Activated naive CD8-positive, alpha-beta T cell treated with anti-CD3 and anti-CD28 coated beads for 36 hours (primary cell): ENCODE results near the gene PPP6R1. TPM values are rescaled to one million over a fixed set of nuclear protein-coding genes. Genes with fewer than 3 reads are reported as not detected.

Experiments
- total RNA-seq, 2 experiments: library from RNA; stranded (reverse); gene quantifications; one replicate each; pipeline ENCODE4 v1.2.3, GENCODE V29; 2021

Gene PPP6R1
- total RNA-seq, 2 experiments from 2014 or later, result 226 to 227 TPM

Other genes starting within 250 kb of the PPP6R1 start
- gene GP6, start 220.8 kb downstream of the PPP6R1 start, total RNA-seq, result not detected
- 10 to 100 TPM; 21.7 to 24.0 TPM for gene RDH13, start 195.9 kb downstream of the PPP6R1 start, total RNA-seq
- gene EPS8L1, start 183.1 kb downstream of the PPP6R1 start, total RNA-seq, result 1 to 10 TPM; 1.3 to 1.5 TPM
- 10 to 100 TPM; 67.2 to 73.5 TPM for gene PPP1R12C, start 141.4 kb downstream of the PPP6R1 start, total RNA-seq
- not detected for gene TNNT1, start 109.8 kb downstream of the PPP6R1 start, total RNA-seq
- gene TNNI3, start 101.3 kb downstream of the PPP6R1 start, total RNA-seq, result under 1 TPM in 1 of 2 experiments, not detected in 1; 0.25 TPM
- not detected for gene DNAAF3, start 92.4 kb downstream of the PPP6R1 start, total RNA-seq
- not detected for gene SYT5, start 78.7 kb downstream of the PPP6R1 start, total RNA-seq
- not detected for gene PTPRH, start 49.5 kb downstream of the PPP6R1 start, total RNA-seq
- gene TMEM86B, start 30.3 kb downstream of the PPP6R1 start, total RNA-seq, result 1 to 10 TPM; 7.3 to 7.9 TPM
- 10 to 100 TPM; 68.0 to 69.7 TPM for gene HSPBP1, start 21.1 kb upstream of the PPP6R1 start, total RNA-seq
- 1 to 10 TPM; 5.6 to 6.4 TPM for gene BRSK1, start 25.0 kb upstream of the PPP6R1 start, total RNA-seq
- gene TMEM150B, start 66.3 kb upstream of the PPP6R1 start, total RNA-seq, result not detected
- 10 to 100 TPM; 14.9 to 15.4 TPM for gene KMT5C, start 80.9 kb upstream of the PPP6R1 start, total RNA-seq
- not detected for gene COX6B2, start 95.7 kb upstream of the PPP6R1 start, total RNA-seq
- gene GARIN5B, start 104.2 kb upstream of the PPP6R1 start, total RNA-seq, result not detected
- gene IL11, start 111.4 kb upstream of the PPP6R1 start, total RNA-seq, result not detected
- gene TMEM190, start 117.8 kb upstream of the PPP6R1 start, total RNA-seq, result not detected
- 10 to 100 TPM; 10.1 to 10.8 TPM for gene TMEM238, start 125.3 kb upstream of the PPP6R1 start, total RNA-seq
- gene RPL28, start 126.9 kb upstream of the PPP6R1 start, total RNA-seq, result 1,000 to 10,000 TPM; 2,585 to 2,613 TPM
- gene UBE2S, start 148.8 kb upstream of the PPP6R1 start, total RNA-seq, result 100 to 1,000 TPM; 323 to 325 TPM
- gene SHISA7, start 184.3 kb upstream of the PPP6R1 start, total RNA-seq, result not detected
- gene ISOC2, start 202.6 kb upstream of the PPP6R1 start, total RNA-seq, result 10 to 100 TPM; 35.7 to 37.5 TPM
- gene C19orf85, start 205.7 kb upstream of the PPP6R1 start, total RNA-seq, result not detected
- gene ZNF628, start 217.6 kb upstream of the PPP6R1 start, total RNA-seq, result 10 to 100 TPM in 1 of 2 experiments, 1 to 10 TPM in 1; 8.8 to 10.3 TPM
- gene NAT14, start 226.2 kb upstream of the PPP6R1 start, total RNA-seq, result 10 to 100 TPM; 24.8 to 24.9 TPM
- gene SSC5D, start 229.4 kb upstream of the PPP6R1 start, total RNA-seq, result 1 to 10 TPM in 1 of 2 experiments, under 1 TPM in 1; 0.46 to 1.4 TPM